GM18861 (cell line): ENCODE measurements around the gene PCDHGB7.
A peak's percentile ranks its signal among the peaks of the same experiment; 100 is the strongest.
"Not testable (repeated sequence)": the region's sequence is repeated elsewhere in the genome, so short reads cannot be mapped to it uniquely, and the experiment has no call there.

ENCODE experiments used
- ATAC-seq: cut with Tn5 transposase; IDR thresholded peaks from one replicate; pipeline ENCODE4 v1.9.1; 2021; ENCODE audit not compliant: unreplicated experiment

PCDHGB7 gene

GRCh38 chr5:141417494-141418172 lies at the start of gene PCDHGB7:
PCDHGB7 (plus strand) TSS chr5:141417677; CDS start chr5:141417860, 183 bp downstream.
- ATAC-seq = peak; percentile 67

- ATAC-seq = peak; percentile 92
Measured at GRCh38 chr5:141369994-141370848, 47.3 kb upstream of the PCDHGB7 start, which contains the start of gene PCDHGB3. PCDHGB3 (plus strand) TSS chr5:141370242; CDS start chr5:141370395, 153 bp downstream.

GRCh38 chr5:141371572-141372475 lies 45.7 kb upstream of the PCDHGB7 start:
- ATAC-seq = no peak

- no peak for ATAC-seq
Measured at GRCh38 chr5:141373673-141374317, 43.7 kb upstream of the PCDHGB7 start, which contains the start of gene PCDHGA6. PCDHGA6 (plus strand) TSS chr5:141373891; CDS start chr5:141374084, 193 bp downstream.

GRCh38 chr5:141374627-141375026 lies 42.9 kb upstream of the PCDHGB7 start:
- no peak for ATAC-seq

- not testable (repeated sequence) for ATAC-seq
Measured at GRCh38 chr5:141375444-141376155, 41.9 kb upstream of the PCDHGB7 start.

GRCh38 chr5:141382469-141383294 lies 34.8 kb upstream of the PCDHGB7 start, which contains the start of gene PCDHGA7:
PCDHGA7 (plus strand) TSS chr5:141382742; CDS start chr5:141382900, 158 bp downstream.
- ATAC-seq = no peak

GRCh38 chr5:141383345-141383744 lies 34.1 kb upstream of the PCDHGB7 start:
- no peak for ATAC-seq

- no peak for ATAC-seq
Measured at GRCh38 chr5:141384471-141385267, 32.8 kb upstream of the PCDHGB7 start.

GRCh38 chr5:141387557-141388311 lies 29.7 kb upstream of the PCDHGB7 start, which contains the start of gene PCDHGB4:
PCDHGB4 (plus strand) TSS chr5:141387698; CDS start chr5:141387885, 187 bp downstream.
- ATAC-seq = not testable (repeated sequence)

GRCh38 chr5:141388661-141389060 lies 28.8 kb upstream of the PCDHGB7 start:
- ATAC-seq = no peak

GRCh38 chr5:141389153-141390042 lies 28.1 kb upstream of the PCDHGB7 start:
- no peak for ATAC-seq

GRCh38 chr5:141392429-141393198 lies 24.9 kb upstream of the PCDHGB7 start, which contains the start of gene PCDHGA8:
PCDHGA8 (plus strand) TSS chr5:141392633; CDS start chr5:141392814, 181 bp downstream.
- no peak for ATAC-seq

GRCh38 chr5:141393267-141393666 lies 24.2 kb upstream of the PCDHGB7 start:
- no peak for ATAC-seq
